GM12801 (cell line): ENCODE results near the gene SDK2.

ENCODE experiments used
- TF ChIP-seq, protein P1 (sequence below): IDR thresholded peaks from one replicate; pipeline ENCODE4 v1.5.1; 2011; ENCODE audit warnings: control low read depth; ENCODE audit not compliant: insufficient read length; ENCODE audit errors: extremely low read depth

The SDK2 gene

GRCh38 chr17:73315471-73315870 is 328.8 kb downstream of the SDK2 start:
- TF ChIP-seq, protein P1, sequence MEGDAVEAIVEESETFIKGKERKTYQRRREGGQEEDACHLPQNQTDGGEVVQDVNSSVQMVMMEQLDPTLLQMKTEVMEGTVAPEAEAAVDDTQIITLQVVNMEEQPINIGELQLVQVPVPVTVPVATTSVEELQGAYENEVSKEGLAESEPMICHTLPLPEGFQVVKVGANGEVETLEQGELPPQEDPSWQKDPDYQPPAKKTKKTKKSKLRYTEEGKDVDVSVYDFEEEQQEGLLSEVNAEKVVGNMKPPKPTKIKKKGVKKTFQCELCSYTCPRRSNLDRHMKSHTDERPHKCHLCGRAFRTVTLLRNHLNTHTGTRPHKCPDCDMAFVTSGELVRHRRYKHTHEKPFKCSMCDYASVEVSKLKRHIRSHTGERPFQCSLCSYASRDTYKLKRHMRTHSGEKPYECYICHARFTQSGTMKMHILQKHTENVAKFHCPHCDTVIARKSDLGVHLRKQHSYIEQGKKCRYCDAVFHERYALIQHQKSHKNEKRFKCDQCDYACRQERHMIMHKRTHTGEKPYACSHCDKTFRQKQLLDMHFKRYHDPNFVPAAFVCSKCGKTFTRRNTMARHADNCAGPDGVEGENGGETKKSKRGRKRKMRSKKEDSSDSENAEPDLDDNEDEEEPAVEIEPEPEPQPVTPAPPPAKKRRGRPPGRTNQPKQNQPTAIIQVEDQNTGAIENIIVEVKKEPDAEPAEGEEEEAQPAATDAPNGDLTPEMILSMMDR: no peak

- TF ChIP-seq, protein P1: no peak
Measured at GRCh38 chr17:73313526-73314127, 330.6 kb downstream of the SDK2 start.

GRCh38 chr17:73311781-73312641 is 332.2 kb downstream of the SDK2 start, which contains the start of gene CDC42EP4:
Gene CDC42EP4 (minus strand): TSS chr17:73312001. CDS start chr17:73286500, 25,501 bp downstream.
- TF ChIP-seq, protein P1: no peak

GRCh38 chr17:73311428-73311780 is 332.8 kb downstream of the SDK2 start:
- TF ChIP-seq, protein P1: no peak

DNA sequence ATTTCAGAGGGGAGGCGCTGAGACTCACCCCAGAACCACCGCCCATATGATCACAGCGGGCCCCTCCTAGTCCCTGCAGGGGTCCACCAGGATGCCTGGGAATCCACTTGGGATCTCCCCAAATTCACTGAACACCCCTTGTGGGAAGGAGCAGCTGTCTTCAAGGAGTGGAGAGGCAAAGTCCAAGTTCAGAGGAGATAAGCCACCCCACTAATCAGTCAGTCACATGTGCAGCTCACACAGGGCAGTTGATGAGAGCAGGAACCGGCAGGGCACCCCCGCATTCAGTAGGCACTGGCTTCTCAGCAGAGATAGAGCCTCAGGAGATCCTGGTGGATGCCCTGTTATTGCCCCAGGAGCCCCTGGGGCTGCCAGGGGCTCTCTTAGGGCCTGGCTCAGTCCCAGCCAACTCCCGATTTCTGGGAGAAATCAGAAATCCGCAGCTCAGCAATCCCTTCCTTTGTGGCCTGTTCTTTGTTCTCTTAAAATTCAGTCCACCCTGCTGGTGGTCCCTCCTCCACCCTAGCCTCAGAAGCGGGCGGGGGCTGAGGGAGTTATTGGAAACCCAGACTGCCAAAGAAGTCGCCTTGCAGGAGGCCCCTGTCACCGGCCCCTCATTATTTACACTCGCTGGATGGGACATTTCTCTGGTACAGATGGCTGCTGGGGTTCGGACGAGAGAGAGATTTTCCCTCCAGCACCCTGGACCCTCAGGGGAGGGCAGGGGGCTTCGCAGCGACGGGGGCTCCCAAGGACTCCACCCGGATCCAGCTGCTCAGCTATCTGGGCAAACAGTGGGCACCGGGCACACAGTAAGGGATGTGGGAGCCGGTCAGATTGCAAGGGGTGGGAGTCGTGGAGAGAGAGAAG is 334.3 kb downstream of the SDK2 start:
- TF ChIP-seq, protein P1: no peak

GRCh38 chr17:73308017-73308823 is 336.0 kb downstream of the SDK2 start:
- TF ChIP-seq, protein P1: no peak
